CD4-positive, alpha-beta T cell treated with Interleukin-17A for 4 hours (primary cell): Measurements from ENCODE around the gene FNIP2.
"Not testable (repeated sequence)": the region's sequence is repeated elsewhere in the genome, so short reads cannot be mapped to it uniquely, and the experiment has no call there.

Source experiments
- DNase-seq: peaks from one replicate; pipeline ENCODE4 v3.0.0-alpha.2; 2020; ENCODE audit warnings: mixed read lengths

The FNIP2 gene

GRCh38 chr4:158929939-158930638, 161.3 kb downstream of the FNIP2 start:
- DNase-seq, result no peak

- no peak for DNase-seq
These were observed 161.8 kb downstream of the FNIP2 start for GRCh38 chr4:158930639-158930972.

- DNase-seq, result no peak
These were observed 164.4 kb downstream of the FNIP2 start for GRCh38 chr4:158933236-158933635.

GRCh38 chr4:158934996-158935669, 166.3 kb downstream of the FNIP2 start:
- DNase-seq, result no peak

- DNase-seq, result no peak
These were observed 167.4 kb downstream of the FNIP2 start for GRCh38 chr4:158936238-158936637.

DNA sequence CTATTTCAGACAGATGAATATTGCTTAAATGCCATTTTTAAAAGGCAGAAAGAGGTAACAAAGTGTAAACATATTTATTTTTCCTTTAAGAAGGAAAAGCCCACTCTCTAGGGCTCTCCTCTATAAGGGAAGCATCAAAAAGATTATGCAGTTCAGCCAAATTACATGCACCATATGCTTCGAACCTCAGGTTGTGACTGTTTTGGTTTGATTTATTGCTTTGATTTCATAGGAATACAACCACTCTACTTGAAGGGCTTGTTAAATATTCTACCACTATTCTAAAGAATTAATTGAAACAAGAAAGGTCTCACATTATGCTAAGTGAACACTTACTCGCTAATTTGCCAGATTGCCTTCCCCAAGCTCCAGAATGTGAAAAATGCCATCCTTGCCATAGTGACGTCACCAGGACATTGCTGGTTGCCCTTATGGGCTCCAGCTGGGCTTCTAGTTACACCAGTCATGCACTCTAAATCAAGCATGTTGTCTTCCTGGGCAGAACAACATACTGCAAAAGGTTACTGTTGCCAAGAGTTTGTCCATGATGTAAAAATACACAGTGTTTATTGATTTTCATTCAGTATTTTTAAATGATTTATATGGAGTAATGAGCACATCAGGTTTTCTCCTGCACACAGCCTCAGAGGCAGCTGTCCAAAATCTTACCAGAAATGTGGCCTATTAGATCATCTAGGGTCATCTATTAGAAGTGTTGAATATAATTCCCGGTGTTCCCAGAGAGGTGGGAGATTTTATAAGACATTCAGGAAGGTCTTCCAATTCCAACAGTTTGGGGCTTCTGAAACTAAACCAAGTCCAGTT, 169.6 kb downstream of the FNIP2 start:
- no peak for DNase-seq

DNA sequence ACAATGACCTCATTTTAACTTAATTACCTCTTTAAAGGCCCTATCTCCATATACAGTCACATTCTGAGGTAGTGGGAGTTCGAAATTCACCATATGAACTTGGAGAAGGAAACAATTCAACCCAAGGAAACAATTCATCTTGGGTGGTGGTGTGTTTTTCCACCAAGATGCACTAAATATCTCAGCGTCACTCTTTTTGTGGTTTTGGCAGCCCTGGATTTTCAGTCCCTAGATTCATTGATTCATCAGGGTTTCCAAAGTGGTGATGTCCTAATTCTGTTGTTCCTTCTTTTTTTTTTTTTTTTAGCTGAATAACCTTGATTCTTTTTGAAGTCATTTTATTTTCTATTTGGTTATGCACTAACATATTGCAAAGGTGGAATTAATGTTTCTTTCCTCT, 171.4 kb downstream of the FNIP2 start:
- DNase-seq, result no peak

- no peak for DNase-seq
These were observed 172.5 kb downstream of the FNIP2 start for GRCh38 chr4:158941321-158941720.

DNA sequence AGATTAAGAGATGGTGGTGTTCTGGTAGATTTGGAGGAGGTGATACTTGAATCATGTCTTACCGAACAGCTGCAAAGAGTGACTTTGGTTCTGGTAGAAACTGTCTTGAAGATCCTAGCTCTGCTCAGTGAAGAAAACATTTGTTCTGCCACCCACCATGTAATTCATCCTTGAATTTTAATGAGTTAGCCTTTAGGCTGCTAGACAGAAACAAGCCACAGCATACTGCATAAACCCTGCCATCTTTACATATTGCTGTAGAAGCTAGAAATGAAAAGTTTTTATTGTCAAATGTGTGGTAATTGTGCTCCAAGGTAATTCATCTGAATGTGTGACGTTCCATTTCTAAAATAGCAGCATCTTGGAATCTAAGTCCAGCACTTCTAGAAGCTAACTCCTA, 173.1 kb downstream of the FNIP2 start:
- no peak for DNase-seq

DNA sequence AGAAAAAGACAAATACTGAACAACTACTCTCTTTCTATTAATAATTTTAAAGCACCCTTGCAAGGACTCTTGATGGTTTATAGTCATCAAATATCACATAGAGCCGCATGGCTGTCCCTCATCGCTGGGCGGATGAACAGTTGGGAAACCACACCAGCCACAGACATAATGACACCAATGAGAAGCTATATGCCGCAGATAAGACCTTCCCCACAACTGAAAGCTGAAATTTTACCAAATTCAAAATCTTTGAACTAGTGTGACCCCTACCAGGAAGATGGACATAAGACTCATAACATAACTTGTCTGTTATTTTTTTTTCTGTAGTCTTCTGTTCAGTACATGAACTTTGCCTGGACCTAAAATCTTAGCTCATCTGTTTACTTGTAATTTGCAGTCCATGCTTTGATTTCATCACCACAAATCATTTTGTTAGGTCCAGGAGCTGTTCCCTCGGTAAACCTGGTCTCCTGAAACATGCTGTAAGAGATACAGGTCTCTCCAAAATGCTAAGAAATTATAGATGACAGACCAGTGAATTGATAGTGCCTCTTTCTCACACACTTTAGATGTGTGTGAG, 176.8 kb downstream of the FNIP2 start:
- no peak for DNase-seq

DNA sequence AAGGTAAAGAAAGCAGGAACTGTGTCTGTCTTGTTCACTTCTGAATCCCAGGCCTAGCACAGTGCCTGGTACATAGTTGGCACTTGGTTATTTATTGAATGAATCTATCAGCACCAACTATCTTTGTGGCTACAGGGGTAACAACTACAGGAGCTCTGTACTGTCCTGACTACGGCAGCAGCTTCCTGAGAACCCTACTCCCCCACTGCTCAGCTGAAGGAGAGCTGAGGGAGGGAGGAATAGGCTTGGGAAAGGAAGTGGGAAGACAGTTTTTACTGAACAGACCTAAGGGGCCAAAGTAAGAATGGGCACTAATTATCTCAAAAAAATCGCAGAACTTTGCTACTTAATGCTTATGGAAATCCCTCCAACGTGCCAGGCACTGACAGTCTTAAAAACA, 178.0 kb downstream of the FNIP2 start:
- no peak for DNase-seq

DNA sequence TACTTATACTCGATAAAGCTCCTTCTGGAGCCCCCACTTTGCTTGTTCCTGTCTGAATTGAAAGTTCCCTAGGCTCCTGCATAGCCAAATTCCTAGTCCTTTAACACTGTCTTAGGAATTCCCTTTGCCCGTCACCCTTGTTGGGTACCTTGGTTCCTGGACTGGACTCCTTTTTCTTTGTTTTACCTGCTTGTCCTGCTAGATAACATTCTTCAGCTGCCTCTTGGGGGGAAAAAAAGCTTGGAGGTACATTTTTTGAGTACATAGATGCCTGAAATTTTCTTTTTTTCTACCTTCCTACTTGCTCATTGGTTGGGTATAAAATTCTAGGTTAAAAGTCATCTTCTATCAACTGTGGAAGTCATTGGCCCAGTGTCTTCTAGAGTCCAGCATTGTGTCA, 179.2 kb downstream of the FNIP2 start:
- no peak for DNase-seq

DNA sequence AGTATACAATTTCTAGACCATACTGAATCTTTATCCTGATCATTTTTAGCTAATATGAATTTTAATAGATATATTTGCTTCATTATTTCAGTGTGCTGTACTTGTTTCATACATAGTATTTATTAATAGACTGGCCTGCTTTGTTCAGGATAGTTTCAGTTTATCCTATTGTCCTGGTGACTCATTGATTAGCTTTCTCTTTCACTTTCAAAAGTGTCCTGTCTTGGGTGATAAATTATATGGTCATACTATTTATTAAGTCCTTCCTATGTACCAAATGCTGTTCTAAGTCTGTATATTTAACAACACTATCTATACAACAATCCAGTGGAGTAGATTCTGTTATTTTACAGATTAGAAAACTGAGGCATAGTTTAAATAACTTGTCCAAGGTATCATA, 180.3 kb downstream of the FNIP2 start:
- DNase-seq, result no peak

DNA sequence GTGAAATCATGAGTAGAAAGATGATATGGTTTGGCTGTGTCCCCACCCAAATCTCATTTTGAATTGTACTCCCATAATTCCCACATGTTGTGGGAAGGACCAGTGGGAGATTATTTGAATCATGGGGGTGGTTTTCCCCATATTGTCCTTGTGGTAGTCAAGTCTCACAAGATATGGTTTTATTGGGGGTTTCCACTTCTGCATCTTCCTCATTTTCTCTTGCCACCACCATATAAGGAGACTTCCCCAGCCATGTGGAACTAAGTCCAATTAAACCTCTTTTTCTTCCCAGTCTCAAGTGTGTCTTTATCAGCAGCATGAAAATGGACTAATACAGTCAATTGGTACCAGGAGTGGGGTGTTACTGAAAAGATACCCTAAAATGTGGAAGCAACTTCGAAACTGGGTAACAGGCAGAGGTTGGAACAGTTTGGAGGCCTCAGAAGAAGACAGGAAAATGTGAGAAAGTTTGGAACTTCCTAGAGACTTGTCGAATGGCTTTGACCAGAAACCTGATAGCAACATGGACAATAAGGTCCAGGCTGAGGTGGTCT, 183.5 kb downstream of the FNIP2 start:
- DNase-seq, result not testable (repeated sequence)

GRCh38 chr4:158956345-158956744, 187.5 kb downstream of the FNIP2 start:
- not testable (repeated sequence) for DNase-seq

DNA sequence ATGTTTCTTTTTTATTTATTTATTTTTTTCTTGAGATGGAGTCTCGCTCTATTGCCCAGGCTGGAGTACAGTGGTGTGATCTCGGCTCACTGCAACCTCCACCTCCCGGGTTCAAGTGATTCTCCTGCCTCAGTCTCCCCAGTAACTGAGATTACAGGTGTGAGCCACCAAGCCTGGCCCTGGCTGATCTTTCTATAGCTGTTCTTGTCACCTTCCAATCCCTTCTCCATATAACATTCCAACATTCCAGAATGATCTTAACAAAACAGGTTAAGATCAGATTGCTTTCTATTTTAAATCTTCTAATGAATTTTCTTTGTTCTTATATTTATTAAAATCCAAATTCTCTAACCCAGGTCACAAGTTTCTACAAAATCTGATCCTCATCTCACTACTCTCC, 188.1 kb downstream of the FNIP2 start:
- DNase-seq, result not testable (repeated sequence)
